Mesodermal cell (in vitro differentiated cells): Measurements from ENCODE around the gene PUS1.

Source experiments
- H3K27ac ChIP-seq: 2 replicates; pipeline ENCODE4 v1.7.0; 2013; ENCODE audit warnings: mild to moderate bottlenecking, low read depth, low read length, moderate library complexity; ENCODE audit not compliant: severe bottlenecking
- H3K36me3 ChIP-seq: 2 replicates; pipeline ENCODE4 v1.7.1; 2013; ENCODE audit warnings: mild to moderate bottlenecking, low read length, moderate library complexity; ENCODE audit not compliant: control insufficient read depth, insufficient read depth
- H3K4me1 ChIP-seq: one replicate; pipeline ENCODE4 v1.7.1; 2013; ENCODE audit warnings: mild to moderate bottlenecking, low read length; ENCODE audit not compliant: insufficient read depth, control insufficient read depth, poor library complexity, severe bottlenecking
- H3K4me3 ChIP-seq: 2 replicates; pipeline ENCODE4 v1.7.0; 2013; ENCODE audit warnings: low read length, control low read depth, mild to moderate bottlenecking; ENCODE audit not compliant: insufficient read depth, poor library complexity, severe bottlenecking; ENCODE audit errors: extremely low read depth
- H3K9me3 ChIP-seq: 2 replicates; pipeline ENCODE4 v1.7.1; 2013; ENCODE audit warnings: mild to moderate bottlenecking, low read length, moderate library complexity; ENCODE audit not compliant: control insufficient read depth
- WGBS, 2 experiments: methylation state at CpG; one replicate each; pipeline ENCODE4 v1.1.5; 2013; ENCODE audit warnings: missing lambda C conversion rate in 2 of 2; ENCODE audit not compliant: insufficient coverage in 2 of 2; 5-methylcytosine and 5-hydroxymethylcytosine counted together

PUS1 gene

DNA sequence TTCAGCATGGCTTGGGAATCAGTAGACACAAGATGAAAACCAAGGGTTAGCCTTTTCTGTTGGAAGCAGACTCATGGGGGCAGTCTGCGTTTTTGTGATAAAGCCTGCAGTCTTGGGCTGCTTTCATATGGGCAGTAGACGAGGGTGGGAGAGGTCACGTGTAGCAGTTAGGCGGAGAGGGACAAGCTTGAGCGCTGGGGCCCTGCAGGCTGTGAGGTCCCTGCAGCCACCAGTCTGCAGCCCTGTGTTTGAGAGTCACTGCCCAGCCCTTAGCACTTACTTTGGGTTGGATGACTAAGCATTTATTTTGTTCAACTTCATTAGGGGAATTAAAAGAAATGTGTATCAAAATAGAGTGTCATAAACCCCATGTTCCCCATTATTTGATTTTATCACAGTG, 57.8 kb downstream of the PUS1 start:
- H3K27ac ChIP-seq, result peak overlapping the region; percentile 45
- peaks cover 86% of the 10 kb centered on the region for H3K36me3 ChIP-seq
- 63 to 92% methylated on average over 4 to 5 of the region's 5 CpGs for WGBS, 2 experiments
- H3K9me3 ChIP-seq, result no peaks in the 10 kb centered on the region
- no peak overlapping the region for H3K4me3 ChIP-seq
- peaks cover 43% of the 10 kb centered on the region for H3K4me1 ChIP-seq

DNA sequence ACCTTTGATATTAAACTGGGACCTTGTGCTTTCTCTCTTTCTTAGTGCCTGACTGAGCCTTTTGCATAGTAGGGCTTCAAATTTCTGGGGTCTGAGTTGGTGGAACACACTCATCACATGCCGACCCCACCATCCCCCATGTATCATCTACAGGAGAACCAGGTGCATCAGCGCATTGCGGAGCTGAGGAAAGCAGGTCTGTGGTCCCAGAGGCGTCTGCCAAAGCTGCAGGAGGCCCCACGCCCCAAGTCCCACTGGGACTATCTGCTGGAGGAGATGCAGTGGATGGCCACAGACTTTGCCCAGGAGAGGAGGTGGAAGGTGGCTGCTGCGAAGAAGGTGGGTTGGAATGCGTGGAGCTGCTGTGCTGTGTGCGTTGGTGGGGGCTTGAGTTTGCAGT, 58.5 kb downstream of the PUS1 start:
- peaks cover 86% of the 10 kb centered on the region for H3K36me3 ChIP-seq
- peaks cover 47% of the 10 kb centered on the region for H3K4me1 ChIP-seq
- 100% methylated on average over 3 to 4 of the region's 8 CpGs for WGBS, 2 experiments
- no peaks in the 10 kb centered on the region for H3K9me3 ChIP-seq
- no peak overlapping the region for H3K4me3 ChIP-seq
- peak overlapping the region; percentile 45 for H3K27ac ChIP-seq

DNA sequence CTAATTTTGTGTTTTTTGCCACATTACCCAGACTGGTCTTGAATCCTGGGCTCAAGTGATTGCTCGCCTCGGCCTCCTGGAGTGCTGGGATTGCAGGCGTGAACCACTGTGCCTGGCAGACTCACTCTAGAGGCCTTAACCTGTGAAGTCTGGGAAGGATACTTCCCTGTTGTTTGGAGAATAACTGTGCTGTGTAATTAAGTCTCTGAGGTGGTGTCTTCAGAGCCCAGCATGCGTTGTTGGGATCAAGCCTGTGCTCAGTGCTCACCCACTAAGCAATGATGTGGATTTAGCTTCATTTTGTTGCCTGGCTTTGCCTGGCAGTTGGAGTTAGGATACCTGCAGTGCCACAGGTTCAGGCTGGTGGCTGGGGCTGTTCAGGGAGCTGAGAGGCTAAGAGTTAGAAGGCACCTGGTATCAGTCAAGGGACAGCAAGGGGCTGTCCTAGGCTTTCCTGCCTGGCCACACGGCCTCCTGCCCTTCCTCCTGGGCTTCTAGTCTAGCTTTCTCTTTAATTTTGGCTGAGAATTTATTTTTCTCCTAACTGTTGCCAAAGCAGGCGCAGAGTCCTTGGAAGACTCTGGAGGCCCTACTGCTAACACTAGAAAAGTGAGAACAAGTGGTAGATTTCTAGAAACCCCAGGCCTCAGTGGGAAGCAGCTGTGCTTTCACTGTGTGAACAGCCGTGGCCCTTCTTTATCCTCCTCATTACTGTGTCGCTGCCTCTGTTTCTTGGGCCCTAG, 59.1 kb downstream of the PUS1 start:
- H3K9me3 ChIP-seq, result no peaks in the 10 kb centered on the region
- no peak overlapping the region for H3K4me3 ChIP-seq
- H3K27ac ChIP-seq, result no peak overlapping the region
- H3K4me1 ChIP-seq, result peaks cover 46% of the 10 kb centered on the region
- WGBS, 2 experiments, result 79 to 93% methylated on average over 7 of the region's 8 CpGs
- H3K36me3 ChIP-seq, result peaks cover 88% of the 10 kb centered on the region

GRCh38 chr12:131989021-131989420, 59.9 kb downstream of the PUS1 start:
- WGBS, 2 experiments, result 91 to 95% methylated on average over 8 to 12 of the region's 12 CpGs
- no peak overlapping the region for H3K27ac ChIP-seq
- peaks cover 42% of the 10 kb centered on the region for H3K4me1 ChIP-seq
- H3K36me3 ChIP-seq, result peaks cover 89% of the 10 kb centered on the region
- H3K4me3 ChIP-seq, result no peak overlapping the region
- H3K9me3 ChIP-seq, result no peaks in the 10 kb centered on the region

DNA sequence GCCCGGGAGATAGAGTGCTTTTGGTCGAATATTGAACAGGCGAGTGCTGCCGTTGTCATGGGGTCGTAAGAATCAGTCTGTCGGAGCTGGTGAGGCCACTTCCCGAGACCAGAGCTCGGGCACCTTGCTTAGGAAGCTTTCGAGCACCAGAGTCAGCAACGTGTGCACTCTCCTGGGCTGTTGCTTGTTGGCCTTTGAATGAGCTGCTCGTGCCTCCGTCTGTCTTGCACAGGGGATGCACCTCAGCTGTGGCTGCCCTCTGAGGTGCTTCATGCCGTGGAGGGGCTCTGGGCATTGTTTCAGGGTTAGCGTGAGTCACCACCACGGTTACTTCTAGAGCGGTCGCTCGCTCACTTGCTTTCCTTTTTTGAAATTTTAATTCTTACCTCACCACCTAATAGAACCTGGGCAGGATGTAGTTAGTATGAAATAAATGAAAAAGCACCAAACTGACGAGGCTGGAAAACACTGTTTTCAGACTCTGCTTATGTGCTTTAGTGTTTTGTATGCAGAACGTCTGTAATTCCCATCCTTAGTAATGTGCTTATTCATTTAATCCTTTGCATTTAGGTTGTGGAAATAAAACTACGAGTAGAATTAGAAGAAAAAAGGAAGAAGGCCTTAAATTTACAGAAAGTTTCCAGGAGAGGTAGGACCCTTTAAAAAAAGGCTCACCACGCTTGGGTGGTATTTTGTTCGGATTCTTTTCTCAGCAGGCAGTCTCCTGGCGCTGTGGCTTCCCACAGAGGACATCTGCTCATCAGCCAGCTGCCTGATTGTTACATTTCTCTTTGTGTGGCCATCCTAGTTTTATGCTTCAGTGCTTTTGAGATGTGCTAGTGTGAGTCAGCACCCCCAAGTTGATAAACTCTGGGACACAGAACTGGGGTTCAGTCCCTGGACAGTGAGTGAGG, 61.2 kb downstream of the PUS1 start:
- no peak overlapping the region for H3K4me3 ChIP-seq
- peaks cover 88% of the 10 kb centered on the region for H3K36me3 ChIP-seq
- H3K27ac ChIP-seq, result peak overlapping the region; percentile 66
- no peaks in the 10 kb centered on the region for H3K9me3 ChIP-seq
- 43 to 46% methylated on average over 17 of the region's 24 CpGs for WGBS, 2 experiments
- H3K4me1 ChIP-seq, result peaks cover 42% of the 10 kb centered on the region

- WGBS, 2 experiments, result 62 to 65% methylated on average over 9 of the region's 9 CpGs
- Histone ChIP-seq H3K27ac (peak overlapping the region; percentile 66), H3K4me1 (peaks cover 42% of the 10 kb centered on the region), H3K36me3 (peaks cover 85% of the 10 kb centered on the region), H3K9me3 (no peaks in the 10 kb centered on the region), H3K4me3 (no peak overlapping the region)
These were observed 61.9 kb downstream of the PUS1 start for GRCh38 chr12:131990980-131991305.

GRCh38 chr12:131991816-131992430, 62.8 kb downstream of the PUS1 start:
- 84 to 89% methylated on average over 6 to 9 of the region's 11 CpGs for WGBS, 2 experiments

GRCh38 chr12:131994589-131994988, 65.5 kb downstream of the PUS1 start:
- Histone ChIP-seq H3K4me1 (peaks cover 28% of the 10 kb centered on the region), H3K27ac (no peak overlapping the region), H3K9me3 (no peaks in the 10 kb centered on the region), H3K36me3 (peaks cover 71% of the 10 kb centered on the region), H3K4me3 (no peak overlapping the region)
- 100% methylated on average over 2 of the region's 4 CpGs for WGBS, 2 experiments

More at GRCh38 chr12:131991816-131992430, 62.8 kb downstream of the PUS1 start:
- H3K27ac ChIP-seq, result peak overlapping the region; percentile 49
- no peak overlapping the region for H3K4me3 ChIP-seq
- peaks cover 80% of the 10 kb centered on the region for H3K36me3 ChIP-seq
- H3K4me1 ChIP-seq, result peaks cover 35% of the 10 kb centered on the region
- H3K9me3 ChIP-seq, result no peaks in the 10 kb centered on the region
